ENCODE data around the gene NSRP1. TPM values are rescaled to one million over a fixed set of nuclear protein-coding genes. Genes with fewer than 3 reads are reported as not detected.
"Not testable (repeated sequence)": the region's sequence is repeated elsewhere in the genome, so short reads cannot be mapped to it uniquely, and the experiment has no call there.

NSRP1 gene
- total RNA-seq, 1 experiment from 2014 or later = 13.9 TPM

- no peak overlapping the region for H3K27ac ChIP-seq (ENCODE audit: low read length)
- no peak overlapping the region for H3K4me3 ChIP-seq (ENCODE audit: low read length)
- H3K4me2 ChIP-seq (ENCODE audit: low read depth, low read length, poor library complexity, severe bottlenecking) = no peak overlapping the region
- no peaks in the 10 kb centered on the region for H3K27me3 ChIP-seq (ENCODE audit: low read length)
- no peak overlapping the region for H2AFZ ChIP-seq (ENCODE audit: low read length)
- no peaks in the 10 kb centered on the region for H4K20me1 ChIP-seq (ENCODE audit: insufficient read depth, low read depth, low read length)
- no peaks in the 10 kb centered on the region for H3K9me3 ChIP-seq (ENCODE audit: low read length)
- H3K36me3 ChIP-seq (ENCODE audit: insufficient read depth, low read length) = peaks cover 41% of the 10 kb centered on the region; the same call in 1 of the 2 replicates
- DNase-seq = no peak
- no peaks in the 10 kb centered on the region for H3K4me1 ChIP-seq (ENCODE audit: low read length)
- no peak overlapping the region for H3K9ac ChIP-seq (ENCODE audit: low read length)
- H3K79me2 ChIP-seq (ENCODE audit: low read length) = peaks cover 81% of the 10 kb centered on the region
- no peaks in the 10 kb centered on the region for H3K9me2 ChIP-seq (replicated peaks; ENCODE audit: insufficient read depth, low read length)
These were observed 16.0 kb downstream of the NSRP1 start for GRCh38 chr17:30132615-30133014.

- no peak overlapping the region for H2AFZ ChIP-seq (ENCODE audit: low read length)
- H3K9ac ChIP-seq (ENCODE audit: low read length) = no peak overlapping the region
- H3K27ac ChIP-seq (ENCODE audit: low read length) = no peak overlapping the region
- H4K20me1 ChIP-seq (ENCODE audit: insufficient read depth, low read depth, low read length) = no peaks in the 10 kb centered on the region
- peaks cover 87% of the 10 kb centered on the region for H3K79me2 ChIP-seq (ENCODE audit: low read length)
- H3K27me3 ChIP-seq (ENCODE audit: low read length) = no peaks in the 10 kb centered on the region
- no peaks in the 10 kb centered on the region for H3K9me2 ChIP-seq (replicated peaks; ENCODE audit: insufficient read depth, low read length)
- no peaks in the 10 kb centered on the region for H3K4me1 ChIP-seq (ENCODE audit: low read length)
- H3K36me3 ChIP-seq (ENCODE audit: insufficient read depth, low read length) = peaks cover 45% of the 10 kb centered on the region
- no peak for DNase-seq
- H3K9me3 ChIP-seq (ENCODE audit: low read length) = no peaks in the 10 kb centered on the region
- no peak overlapping the region for H3K4me3 ChIP-seq (ENCODE audit: low read length)
- H3K4me2 ChIP-seq (ENCODE audit: low read depth, low read length, poor library complexity, severe bottlenecking) = no peak overlapping the region
These were observed 16.6 kb downstream of the NSRP1 start for GRCh38 chr17:30133197-30133596.

- no peak overlapping the region for H3K4me3 ChIP-seq (ENCODE audit: low read length)
- H3K9ac ChIP-seq (ENCODE audit: low read length) = no peak overlapping the region
- H4K20me1 ChIP-seq (ENCODE audit: insufficient read depth, low read depth, low read length) = no peaks in the 10 kb centered on the region
- H3K36me3 ChIP-seq (ENCODE audit: insufficient read depth, low read length) = peaks cover 39% of the 10 kb centered on the region
- no peaks in the 10 kb centered on the region for H3K4me1 ChIP-seq (ENCODE audit: low read length)
- no peak for DNase-seq
- no peak overlapping the region for H3K27ac ChIP-seq (ENCODE audit: low read length)
- H3K27me3 ChIP-seq (ENCODE audit: low read length) = no peaks in the 10 kb centered on the region
- H3K9me3 ChIP-seq (ENCODE audit: low read length) = no peaks in the 10 kb centered on the region
- peaks cover 85% of the 10 kb centered on the region for H3K79me2 ChIP-seq (ENCODE audit: low read length)
- no peak overlapping the region for H2AFZ ChIP-seq (ENCODE audit: low read length)
- H3K9me2 ChIP-seq (replicated peaks; ENCODE audit: insufficient read depth, low read length) = no peaks in the 10 kb centered on the region
- no peak overlapping the region for H3K4me2 ChIP-seq (ENCODE audit: low read depth, low read length, poor library complexity, severe bottlenecking)
These were observed 17.9 kb downstream of the NSRP1 start for GRCh38 chr17:30134551-30134950.

GRCh38 chr17:30137158-30137557 is 20.5 kb downstream of the NSRP1 start:
- peaks cover 3% of the 10 kb centered on the region; the same call in 1 of the 2 replicates for H4K20me1 ChIP-seq (ENCODE audit: insufficient read depth, low read depth, low read length)
- H3K9ac ChIP-seq (ENCODE audit: low read length) = no peak overlapping the region
- peaks cover 33% of the 10 kb centered on the region for H3K36me3 ChIP-seq (ENCODE audit: insufficient read depth, low read length)
- no peak for DNase-seq
- H3K4me3 ChIP-seq (ENCODE audit: low read length) = no peak overlapping the region
- H3K9me2 ChIP-seq (replicated peaks; ENCODE audit: insufficient read depth, low read length) = no peaks in the 10 kb centered on the region
- no peaks in the 10 kb centered on the region for H3K4me1 ChIP-seq (ENCODE audit: low read length)
- H3K27ac ChIP-seq (ENCODE audit: low read length) = no peak overlapping the region
- H3K79me2 ChIP-seq (ENCODE audit: low read length) = peaks cover 89% of the 10 kb centered on the region
- H3K4me2 ChIP-seq (ENCODE audit: low read depth, low read length, poor library complexity, severe bottlenecking) = no peak overlapping the region
- no peaks in the 10 kb centered on the region for H3K27me3 ChIP-seq (ENCODE audit: low read length)
- no peaks in the 10 kb centered on the region for H3K9me3 ChIP-seq (ENCODE audit: low read length)
- no peak overlapping the region for H2AFZ ChIP-seq (ENCODE audit: low read length)

GRCh38 chr17:30147860-30148259 is 31.2 kb downstream of the NSRP1 start:
- peaks cover 85% of the 10 kb centered on the region for H3K79me2 ChIP-seq (ENCODE audit: low read length)
- DNase-seq = not testable (repeated sequence)

GRCh38 chr17:30148376-30148775 is 31.8 kb downstream of the NSRP1 start:
- H3K27me3 ChIP-seq (ENCODE audit: low read length) = no peaks in the 10 kb centered on the region
- no peak overlapping the region for H3K4me3 ChIP-seq (ENCODE audit: low read length)
- H2AFZ ChIP-seq (ENCODE audit: low read length) = no peak overlapping the region
- peaks cover 11% of the 10 kb centered on the region for H3K36me3 ChIP-seq (ENCODE audit: insufficient read depth, low read length)
- H3K9ac ChIP-seq (ENCODE audit: low read length) = no peak overlapping the region
- no peak overlapping the region for H3K27ac ChIP-seq (ENCODE audit: low read length)
- peaks cover 85% of the 10 kb centered on the region for H3K79me2 ChIP-seq (ENCODE audit: low read length)
- H3K4me2 ChIP-seq (ENCODE audit: low read depth, low read length, poor library complexity, severe bottlenecking) = no peak overlapping the region
- H3K9me2 ChIP-seq (replicated peaks; ENCODE audit: insufficient read depth, low read length) = no peaks in the 10 kb centered on the region
- DNase-seq = no peak
- no peaks in the 10 kb centered on the region for H4K20me1 ChIP-seq (ENCODE audit: insufficient read depth, low read depth, low read length)
- H3K9me3 ChIP-seq (ENCODE audit: low read length) = no peaks in the 10 kb centered on the region
- peaks cover 16% of the 10 kb centered on the region for H3K4me1 ChIP-seq (ENCODE audit: low read length)

More at GRCh38 chr17:30147860-30148259, 31.2 kb downstream of the NSRP1 start:
- H3K9ac ChIP-seq (ENCODE audit: low read length); H3K27me3 ChIP-seq (ENCODE audit: low read length); H2AFZ ChIP-seq (ENCODE audit: low read length); H3K4me3 ChIP-seq (ENCODE audit: low read length); H3K27ac ChIP-seq (ENCODE audit: low read length); H3K9me2 ChIP-seq (replicated peaks; ENCODE audit: insufficient read depth, low read length); H4K20me1 ChIP-seq (ENCODE audit: insufficient read depth, low read depth, low read length); H3K4me2 ChIP-seq (ENCODE audit: low read depth, low read length, poor library complexity, severe bottlenecking); H3K9me3 ChIP-seq (ENCODE audit: low read length): not testable (repeated sequence)
- peaks cover 12% of the 10 kb centered on the region for H3K36me3 ChIP-seq (ENCODE audit: insufficient read depth, low read length)
- peaks cover 16% of the 10 kb centered on the region for H3K4me1 ChIP-seq (ENCODE audit: low read length)

GRCh38 chr17:30151471-30151870 is 34.9 kb downstream of the NSRP1 start:
- H3K9ac ChIP-seq (ENCODE audit: low read length) = no peak overlapping the region
- H3K4me3 ChIP-seq (ENCODE audit: low read length) = no peak overlapping the region
- peak overlapping the region; percentile 31 for H3K4me2 ChIP-seq (ENCODE audit: low read depth, low read length, poor library complexity, severe bottlenecking)
- H3K9me2 ChIP-seq (replicated peaks; ENCODE audit: insufficient read depth, low read length) = no peaks in the 10 kb centered on the region
- H3K4me1 ChIP-seq (ENCODE audit: low read length) = peaks cover 16% of the 10 kb centered on the region
- H3K9me3 ChIP-seq (ENCODE audit: low read length) = no peaks in the 10 kb centered on the region
- DNase-seq = no peak
- peaks cover 86% of the 10 kb centered on the region for H3K79me2 ChIP-seq (ENCODE audit: low read length)
- H4K20me1 ChIP-seq (ENCODE audit: insufficient read depth, low read depth, low read length) = no peaks in the 10 kb centered on the region
- no peak overlapping the region for H2AFZ ChIP-seq (ENCODE audit: low read length)
- peaks cover 12% of the 10 kb centered on the region; the same call in 1 of the 2 replicates for H3K36me3 ChIP-seq (ENCODE audit: insufficient read depth, low read length)
- no peaks in the 10 kb centered on the region for H3K27me3 ChIP-seq (ENCODE audit: low read length)
- H3K27ac ChIP-seq (ENCODE audit: low read length) = peak overlapping the region; percentile 78

GRCh38 chr17:30153463-30153862 is 36.8 kb downstream of the NSRP1 start:
- peaks cover 89% of the 10 kb centered on the region for H3K79me2 ChIP-seq (ENCODE audit: low read length)

GRCh38 chr17:30155389-30155788 is 38.8 kb downstream of the NSRP1 start:
- no peak overlapping the region for H3K4me3 ChIP-seq (ENCODE audit: low read length)
- peaks cover 93% of the 10 kb centered on the region for H3K79me2 ChIP-seq (ENCODE audit: low read length)
- H3K9ac ChIP-seq (ENCODE audit: low read length) = no peak overlapping the region
- H2AFZ ChIP-seq (ENCODE audit: low read length) = no peak overlapping the region
- H3K9me3 ChIP-seq (ENCODE audit: low read length) = no peaks in the 10 kb centered on the region
- no peaks in the 10 kb centered on the region for H3K27me3 ChIP-seq (ENCODE audit: low read length)
- no peak overlapping the region for H3K4me2 ChIP-seq (ENCODE audit: low read depth, low read length, poor library complexity, severe bottlenecking)
- peaks cover 23% of the 10 kb centered on the region for H3K36me3 ChIP-seq (ENCODE audit: insufficient read depth, low read length)
- H3K9me2 ChIP-seq (replicated peaks; ENCODE audit: insufficient read depth, low read length) = no peaks in the 10 kb centered on the region
- H3K27ac ChIP-seq (ENCODE audit: low read length) = no peak overlapping the region
- peaks cover 44% of the 10 kb centered on the region for H3K4me1 ChIP-seq (ENCODE audit: low read length)
- H4K20me1 ChIP-seq (ENCODE audit: insufficient read depth, low read depth, low read length) = no peaks in the 10 kb centered on the region
- no peak for DNase-seq

More at GRCh38 chr17:30153463-30153862, 36.8 kb downstream of the NSRP1 start:
- Histone ChIP-seq H3K9ac (ENCODE audit: low read length) (no peak overlapping the region), H3K36me3 (ENCODE audit: insufficient read depth, low read length) (peaks cover 21% of the 10 kb centered on the region), H3K4me1 (ENCODE audit: low read length) (peaks cover 36% of the 10 kb centered on the region), H3K9me2 (replicated peaks; ENCODE audit: insufficient read depth, low read length) (no peaks in the 10 kb centered on the region), H3K27ac (ENCODE audit: low read length) (no peak overlapping the region), H3K27me3 (ENCODE audit: low read length) (no peaks in the 10 kb centered on the region), H4K20me1 (ENCODE audit: insufficient read depth, low read depth, low read length) (no peaks in the 10 kb centered on the region), H2AFZ (ENCODE audit: low read length) (no peak overlapping the region), H3K9me3 (ENCODE audit: low read length) (no peaks in the 10 kb centered on the region), H3K4me3 (ENCODE audit: low read length) (no peak overlapping the region), H3K4me2 (ENCODE audit: low read depth, low read length, poor library complexity, severe bottlenecking) (no peak overlapping the region)
- no peak for DNase-seq
